COLO829 (cell line): ENCODE results near the gene STMND1.

Experiments
- DNase-seq: peaks from one replicate; pipeline ENCODE4 v3.0.0; 2012; ENCODE audit warnings: low spot score

The STMND1 gene

DNA sequence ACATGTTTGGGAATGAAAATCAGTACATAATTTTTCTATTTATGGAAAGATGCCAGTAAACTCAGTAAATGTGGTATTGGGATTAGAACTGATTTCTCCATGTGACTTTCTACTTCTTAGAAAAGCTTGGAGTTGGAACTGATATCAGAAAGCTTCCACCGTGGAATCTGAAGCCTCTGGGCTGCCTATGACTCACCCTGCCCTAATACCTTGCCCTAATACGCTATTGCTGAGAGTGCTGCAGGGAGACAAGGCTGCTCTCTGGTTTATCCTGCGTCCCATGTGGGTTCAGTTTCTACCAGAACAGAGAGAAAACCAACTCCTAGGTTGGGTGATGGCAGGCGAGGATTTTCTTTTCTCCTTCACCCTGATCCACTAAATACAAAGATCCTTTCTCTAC lies 3.3 kb upstream of the STMND1 start:
- peak; percentile 64 for DNase-seq

DNA sequence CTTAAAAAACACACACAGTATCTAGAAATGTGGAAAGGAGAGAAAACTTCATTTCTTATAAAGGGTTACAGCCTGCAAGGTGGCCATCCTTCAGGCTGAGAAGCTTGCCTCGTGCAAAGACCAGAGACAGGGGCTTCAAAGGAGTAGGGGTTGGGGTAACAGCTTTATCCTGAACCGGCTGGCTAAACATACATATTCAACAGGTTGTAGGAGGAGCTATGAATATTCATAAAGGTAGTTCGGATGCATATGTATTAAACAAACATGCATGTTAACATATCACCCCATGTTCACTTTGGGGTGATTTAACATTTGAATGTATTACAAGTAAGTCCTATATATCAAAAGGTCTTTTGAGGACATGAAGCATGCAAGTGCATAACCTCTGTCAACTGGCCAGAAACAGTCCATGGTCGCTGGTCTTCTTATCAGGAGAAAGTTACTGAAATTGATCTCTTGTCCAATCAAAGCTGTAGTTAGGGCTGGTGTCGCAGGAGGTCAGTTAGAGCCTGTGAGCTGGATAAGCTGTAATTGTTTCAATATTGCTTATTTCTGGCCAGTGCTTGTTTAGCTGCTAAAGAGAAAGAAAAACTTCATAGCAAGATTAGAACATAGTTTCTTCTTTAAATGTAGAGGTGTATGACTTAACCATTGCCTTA lies 2.3 kb upstream of the STMND1 start:
- DNase-seq: no peak

DNA sequence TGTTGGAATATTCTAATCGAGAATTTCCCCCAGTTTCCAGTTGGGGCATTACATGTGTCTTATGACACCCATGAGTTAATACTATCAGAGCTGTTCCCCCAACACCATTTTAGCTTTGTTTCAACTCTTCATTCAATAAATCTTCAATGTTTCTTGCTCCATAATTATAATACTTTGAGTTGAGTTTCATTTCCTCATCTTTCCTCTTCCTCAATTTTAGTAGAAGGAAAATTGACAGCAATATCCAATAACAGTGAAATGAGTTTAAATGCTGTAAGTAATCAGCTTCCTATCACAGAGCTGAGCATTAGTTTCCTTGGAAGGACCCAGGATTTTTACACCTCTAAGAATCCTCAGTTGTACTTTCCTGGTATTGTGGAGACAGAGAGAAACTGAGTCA lies 1.0 kb upstream of the STMND1 start:
- DNase-seq: no peak

DNA sequence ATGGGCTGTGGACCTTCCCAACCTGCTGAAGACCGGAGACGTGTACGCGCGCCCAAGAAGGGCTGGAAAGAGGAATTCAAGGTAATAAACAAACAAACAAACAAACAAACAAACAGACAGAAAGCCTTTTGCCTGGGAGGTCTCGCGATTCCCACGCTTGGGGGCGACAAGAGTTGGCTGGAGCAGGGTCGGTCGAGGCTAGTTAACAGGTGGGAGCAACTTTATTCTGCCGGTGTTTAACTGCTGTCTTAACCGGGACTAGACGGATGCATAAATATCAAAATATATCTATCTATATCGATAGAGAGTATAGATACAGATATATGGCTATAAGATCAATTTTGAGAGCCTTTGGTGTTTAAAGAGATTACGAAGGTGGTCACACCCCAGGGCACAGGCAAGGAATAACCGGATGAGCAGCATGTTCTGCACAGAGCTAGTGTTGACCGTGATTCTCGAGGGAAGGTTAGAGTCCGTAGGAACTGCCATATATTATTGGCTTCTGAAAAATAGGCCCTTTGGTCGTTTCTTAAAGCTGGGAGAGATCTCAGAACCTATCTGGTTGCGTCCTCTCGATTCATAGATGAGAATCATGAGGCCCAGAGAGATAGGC lies 514 bp downstream of the STMND1 start:
- DNase-seq: no peak

DNA sequence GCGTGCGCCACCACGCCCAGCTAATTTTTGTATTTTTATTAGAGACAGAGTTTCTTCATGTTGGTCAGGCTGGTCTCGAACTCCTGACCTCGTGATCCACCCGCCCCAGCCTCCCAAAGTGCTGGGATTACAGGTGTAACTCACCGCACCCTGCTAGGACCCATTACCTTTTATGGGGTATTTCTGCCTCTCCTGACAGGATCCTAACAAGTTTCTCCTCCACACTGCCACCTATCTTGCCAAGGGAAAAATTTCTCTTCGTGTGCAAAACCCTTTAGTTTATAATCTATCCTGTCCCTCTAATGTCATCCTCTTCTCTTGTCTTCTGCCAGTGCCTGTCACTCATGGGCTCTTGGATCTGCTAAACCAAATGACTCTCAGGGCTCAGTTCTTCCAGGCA lies 1.9 kb downstream of the STMND1 start:
- no peak for DNase-seq

DNA sequence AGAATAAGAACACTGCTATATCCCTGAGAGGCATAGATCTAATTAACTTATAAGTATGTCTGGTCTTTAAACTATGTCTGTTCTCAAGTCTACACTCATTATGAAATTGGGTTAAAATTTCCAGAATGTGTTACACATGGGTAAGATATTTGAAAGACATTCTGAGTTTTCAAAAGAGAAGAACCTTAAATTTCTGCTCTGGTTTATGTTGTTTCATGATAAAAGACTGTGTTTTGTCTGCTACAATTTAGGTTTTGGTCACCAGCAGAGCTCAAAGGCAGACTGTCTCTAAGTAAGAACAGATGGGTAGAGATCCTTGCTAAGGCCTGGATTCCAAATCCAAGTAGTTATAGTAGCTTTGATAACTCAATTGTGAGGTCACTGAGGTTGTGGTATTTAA lies 6.0 kb downstream of the STMND1 start:
- DNase-seq: no peak

DNA sequence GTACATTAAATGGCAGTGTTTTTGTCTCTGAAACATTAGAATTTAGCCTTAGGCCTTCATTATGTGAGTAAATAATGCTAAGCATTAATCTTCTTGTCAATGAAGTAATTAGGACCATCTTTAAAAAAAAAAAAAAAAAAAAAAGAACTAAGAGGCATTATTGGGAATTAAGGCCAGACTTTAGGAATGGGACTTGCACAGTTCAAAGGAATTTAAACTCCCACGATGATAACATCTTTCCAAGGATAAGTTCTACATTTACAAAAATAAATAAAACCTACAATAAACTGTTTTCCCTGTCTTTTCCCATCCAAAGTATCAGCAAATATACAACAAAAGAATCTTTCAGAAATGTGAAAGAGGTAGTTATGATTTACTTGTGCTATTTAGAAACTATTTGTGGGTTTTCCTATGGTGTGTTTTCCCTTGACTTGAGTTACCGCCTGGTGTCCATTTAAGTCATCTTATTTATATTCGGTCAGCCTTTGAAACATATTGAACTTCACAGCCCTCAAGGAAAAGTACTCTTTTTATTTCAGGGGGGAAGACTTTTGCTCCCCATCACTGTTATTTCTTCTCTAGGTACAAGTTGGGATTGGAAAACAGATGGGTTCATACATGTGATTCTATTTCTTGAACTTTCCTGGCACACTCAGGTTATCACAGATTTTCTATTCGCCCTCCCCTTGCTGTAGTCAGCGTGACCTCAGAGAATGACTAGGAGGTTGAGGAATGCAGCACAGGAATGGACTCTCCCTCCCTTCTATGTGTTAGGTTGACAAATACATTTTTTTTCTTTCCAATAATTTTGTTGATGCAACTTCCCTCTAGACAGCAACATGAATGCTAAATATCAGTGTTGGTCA lies 13.6 kb downstream of the STMND1 start:
- DNase-seq: peak; percentile 46

DNA sequence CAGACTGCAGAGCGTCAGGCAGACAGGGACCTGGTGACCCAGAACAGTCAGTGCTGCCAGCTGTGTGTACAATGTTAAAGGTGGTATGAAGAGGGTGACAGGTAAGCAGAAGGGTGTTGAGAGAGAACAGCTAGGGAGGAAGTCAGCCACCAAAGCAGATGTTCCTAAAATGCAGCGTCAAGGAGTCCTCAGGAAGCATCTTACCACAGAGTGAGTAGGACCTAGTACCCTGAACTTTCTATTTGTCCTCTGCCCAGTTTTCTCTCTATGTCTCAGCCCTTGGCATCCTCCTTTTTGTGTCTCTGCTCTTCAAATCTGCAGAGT lies 14.2 kb downstream of the STMND1 start:
- no peak for DNase-seq

DNA sequence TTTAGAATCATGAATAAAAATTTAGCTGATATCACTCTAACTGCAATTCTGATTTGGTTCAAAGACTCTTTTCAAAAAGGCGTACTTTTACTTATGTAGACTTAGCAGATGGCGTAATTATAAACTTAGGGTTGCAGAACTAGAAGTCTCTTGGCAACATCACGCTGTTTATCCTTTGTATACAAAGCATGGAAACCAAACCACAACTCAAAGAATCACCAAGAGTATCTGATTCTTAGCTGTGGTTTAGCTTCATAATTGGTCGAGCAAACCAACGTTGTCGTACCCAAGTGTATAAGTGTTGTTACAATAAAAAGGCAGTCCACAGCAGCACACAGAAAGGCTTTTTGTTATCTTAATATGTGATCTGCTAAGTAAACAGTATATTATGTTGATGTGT lies 18.2 kb downstream of the STMND1 start:
- DNase-seq: no peak

DNA sequence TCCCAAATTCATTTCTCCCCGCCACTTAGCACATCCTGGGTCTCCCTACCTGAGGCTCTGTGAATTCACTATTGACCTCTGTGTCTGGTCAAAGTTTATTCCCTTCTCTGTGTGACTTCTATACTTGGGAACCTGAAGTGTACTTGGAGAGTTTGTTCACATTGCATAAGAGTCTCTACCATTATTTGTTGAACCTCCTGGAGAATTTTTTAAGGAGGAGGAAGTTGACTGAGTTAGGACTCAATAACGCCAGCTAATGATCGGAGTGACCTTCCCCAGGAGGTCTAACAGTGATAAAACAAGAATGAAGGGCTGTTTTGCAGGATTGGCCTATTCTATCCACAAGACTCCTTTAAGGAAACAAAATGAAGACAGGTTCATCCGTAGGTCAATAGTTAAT lies 23.6 kb downstream of the STMND1 start:
- no peak for DNase-seq

DNA sequence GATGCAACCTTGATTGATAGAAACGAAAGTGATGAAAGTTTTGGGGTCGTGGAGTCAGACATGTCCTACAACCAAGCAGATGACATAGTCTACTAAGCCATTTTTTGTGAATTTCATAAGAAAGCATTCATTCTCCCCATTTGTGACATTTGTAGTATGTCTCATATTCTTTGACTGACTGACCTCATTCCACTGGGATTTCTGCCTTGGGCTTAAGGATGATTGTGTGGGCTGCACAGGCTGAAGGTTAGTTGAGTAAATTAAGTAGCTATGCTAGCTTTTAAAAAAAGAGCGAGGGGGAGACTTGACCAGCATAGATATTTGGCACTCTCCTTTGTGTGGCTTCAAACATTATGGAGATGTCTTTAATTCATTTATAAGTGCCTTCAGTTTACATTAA lies 28.9 kb downstream of the STMND1 start:
- DNase-seq: no peak

DNA sequence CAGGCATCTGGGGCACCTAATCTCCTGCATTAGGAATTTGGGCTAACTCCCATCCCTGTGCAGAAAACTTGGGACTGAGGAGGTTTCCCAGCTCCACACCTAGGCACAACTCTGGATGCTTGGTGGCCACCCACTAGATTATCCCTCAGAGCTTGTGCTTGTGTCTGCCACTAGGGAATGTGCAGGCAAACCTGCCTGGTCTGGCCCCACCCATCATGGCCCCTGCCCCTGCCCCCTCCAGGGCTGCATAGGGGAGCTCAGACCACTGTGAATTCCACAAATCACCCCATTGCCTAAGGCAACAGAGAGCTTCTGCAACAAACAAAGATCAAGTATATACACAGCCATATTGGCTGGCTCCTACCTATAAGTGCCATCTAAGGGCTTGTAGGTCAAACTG lies 31.1 kb downstream of the STMND1 start:
- DNase-seq: no peak

DNA sequence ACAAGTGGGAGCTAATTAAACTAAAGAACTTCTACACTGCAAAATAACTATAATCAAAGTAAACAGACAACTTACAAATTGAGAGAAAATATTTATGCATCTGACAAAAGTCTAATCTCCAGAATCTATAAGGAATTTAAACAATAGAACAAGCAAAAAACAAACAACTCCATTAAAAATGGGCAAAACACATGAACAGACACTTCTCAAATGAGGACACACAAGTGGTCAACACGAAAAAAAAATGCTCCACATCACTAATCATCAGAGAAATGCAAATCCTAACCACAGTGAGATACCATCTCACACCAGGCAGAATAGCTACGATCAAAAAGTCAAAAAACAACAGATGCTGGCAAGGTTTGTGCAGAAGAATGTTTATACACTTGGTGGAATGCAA lies 36.2 kb downstream of the STMND1 start:
- DNase-seq: no peak

DNA sequence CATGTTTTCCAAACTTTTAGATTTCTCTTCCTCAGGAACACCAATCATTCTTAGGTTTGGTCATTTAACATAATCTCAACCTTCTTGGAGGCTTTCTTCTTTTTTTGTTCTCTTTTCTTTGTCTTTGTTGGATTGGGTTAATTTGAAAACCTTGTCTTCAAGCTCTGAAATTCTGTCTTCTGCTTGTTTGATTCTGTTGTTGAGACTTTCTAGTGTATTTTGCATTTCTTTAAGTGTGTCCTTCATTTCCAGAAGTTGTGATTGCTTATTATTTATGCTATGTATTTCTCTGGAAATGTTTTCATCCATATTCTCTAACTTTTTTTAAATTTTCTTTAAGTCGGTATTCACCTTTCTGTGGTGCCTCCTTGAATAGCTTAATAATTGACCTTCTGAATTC lies 42.2 kb downstream of the STMND1 start:
- DNase-seq: no peak

DNA sequence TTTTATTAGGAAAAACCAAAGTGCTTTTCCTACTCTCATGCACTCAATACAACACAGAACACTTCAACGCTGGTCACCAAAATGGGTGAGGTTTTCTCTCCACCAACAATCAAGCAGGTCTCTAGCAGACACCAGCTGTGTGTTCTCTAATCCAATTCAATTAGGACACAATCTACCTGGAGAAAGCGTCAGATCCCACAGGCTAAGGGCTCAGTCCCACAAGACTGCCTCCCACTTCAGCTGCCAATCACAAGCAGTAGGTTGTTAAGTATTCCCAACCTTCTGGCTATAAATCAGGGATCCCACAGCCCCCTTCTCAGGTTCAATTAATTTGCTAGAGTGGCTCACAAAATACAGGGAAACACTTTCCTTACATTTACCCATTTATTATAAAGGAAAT lies 47.7 kb downstream of the STMND1 start:
- no peak for DNase-seq

DNA sequence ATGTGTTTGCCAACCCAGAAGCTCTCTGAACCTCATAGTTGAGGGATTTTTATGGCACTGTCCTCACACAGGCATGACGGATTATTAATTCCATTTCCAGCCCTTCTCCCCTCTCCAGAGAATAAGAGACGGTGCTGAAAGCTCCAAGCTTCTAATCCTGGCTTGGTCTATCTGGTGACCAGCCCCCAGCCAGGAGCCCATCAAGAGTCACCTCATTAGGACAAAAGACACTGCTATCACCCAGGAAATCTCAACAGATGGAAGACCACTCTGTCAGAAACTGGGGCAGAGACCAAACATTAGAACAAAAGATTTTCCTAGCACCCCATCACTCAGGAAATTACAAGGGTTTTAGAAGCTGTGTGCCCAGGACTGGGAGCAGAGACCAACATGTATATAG lies 48.2 kb downstream of the STMND1 start:
- DNase-seq: no peak

DNA sequence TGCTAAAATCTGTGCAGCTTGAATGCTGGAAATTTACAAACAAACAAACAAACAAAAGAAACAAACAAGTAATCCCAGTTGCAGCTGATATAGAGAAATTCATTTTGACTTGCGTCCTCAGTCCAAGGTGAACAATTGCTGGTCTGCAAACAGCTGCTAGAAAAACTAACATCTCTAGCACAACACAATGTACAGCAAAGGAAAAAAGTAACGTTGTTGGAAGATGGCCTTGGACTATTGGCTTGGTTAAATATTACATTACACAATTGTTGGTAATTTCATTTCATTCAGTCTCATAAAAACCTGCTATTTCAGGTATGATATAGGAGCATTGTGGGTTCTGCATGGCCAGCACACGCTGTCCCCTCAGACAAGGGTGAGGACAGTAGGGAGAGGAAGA lies 50.0 kb downstream of the STMND1 start:
- no peak for DNase-seq

DNA sequence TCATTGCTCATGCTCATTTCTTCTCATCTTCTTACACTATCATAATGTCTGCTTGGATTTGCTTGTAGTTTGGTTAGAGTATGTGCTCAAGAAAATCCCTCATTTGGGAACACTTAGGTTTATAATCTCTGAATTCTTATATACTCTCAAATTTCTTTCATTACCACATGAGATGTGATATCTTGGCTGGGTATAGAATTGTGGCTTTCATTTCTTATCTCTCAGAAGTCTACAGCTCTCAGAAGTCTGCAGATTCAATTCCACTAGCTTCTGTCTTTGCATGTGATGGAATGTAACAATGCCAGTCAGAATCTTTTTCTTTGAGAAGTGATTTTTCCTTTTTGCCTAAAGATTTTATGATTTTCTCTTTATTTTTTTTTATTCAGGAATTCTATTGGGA lies 50.9 kb downstream of the STMND1 start:
- DNase-seq: no peak

DNA sequence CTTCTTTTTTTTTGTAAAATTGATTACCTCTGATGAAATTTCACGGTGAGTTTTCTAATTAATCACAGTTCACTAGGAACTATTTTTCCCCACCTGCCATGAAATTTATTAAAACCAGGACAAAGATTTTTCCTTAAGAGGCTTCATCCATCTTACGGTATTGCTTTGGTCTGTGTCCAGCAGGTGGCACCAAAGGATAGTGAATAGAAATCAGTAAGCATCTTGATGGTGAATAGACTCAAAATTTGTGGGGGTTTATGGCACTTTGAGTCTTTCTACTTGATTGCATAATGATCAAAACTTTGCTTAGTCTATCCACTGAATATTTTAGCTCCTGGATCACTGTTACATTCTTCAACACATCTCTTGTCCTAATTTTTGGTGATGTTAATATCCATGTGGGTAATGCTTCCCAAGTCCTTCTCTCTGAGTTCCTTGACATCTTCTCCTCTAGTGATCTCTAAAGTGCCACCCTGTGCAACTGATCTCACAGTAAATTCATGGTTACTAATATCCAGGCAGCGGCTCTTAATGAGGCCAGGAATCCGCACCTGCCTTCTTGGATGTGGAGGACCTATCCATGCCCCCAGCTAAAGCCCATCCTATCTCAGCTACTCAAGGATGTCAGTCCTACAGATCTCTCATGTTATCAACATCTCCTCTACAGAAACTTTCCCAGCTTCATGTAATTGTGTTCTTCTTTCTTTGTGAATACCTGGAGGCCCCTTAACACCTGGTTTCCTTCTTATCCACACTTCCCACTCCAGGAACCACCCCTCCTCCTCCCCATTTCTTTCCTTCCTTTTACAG lies 54.5 kb downstream of the STMND1 start:
- DNase-seq: peak; percentile 65

DNA sequence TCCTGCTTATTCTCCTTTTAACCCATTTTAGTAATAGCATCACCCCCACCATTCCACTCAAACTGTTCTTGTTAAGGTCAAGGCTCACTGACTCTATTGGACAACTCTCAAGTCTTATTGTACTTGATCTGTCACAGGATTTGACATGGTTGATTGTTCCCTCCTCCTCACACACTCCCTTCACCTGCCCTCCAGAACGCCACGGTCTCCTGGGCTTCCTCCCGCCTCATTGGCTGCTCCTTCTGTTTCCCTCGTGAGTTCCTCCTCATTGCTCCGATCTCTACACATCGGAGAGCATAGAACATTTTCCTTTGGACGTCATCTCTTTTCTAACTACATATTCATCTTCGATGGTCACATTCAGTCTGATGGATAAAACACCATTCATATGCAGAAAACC lies 55.1 kb downstream of the STMND1 start:
- DNase-seq: no peak

DNA sequence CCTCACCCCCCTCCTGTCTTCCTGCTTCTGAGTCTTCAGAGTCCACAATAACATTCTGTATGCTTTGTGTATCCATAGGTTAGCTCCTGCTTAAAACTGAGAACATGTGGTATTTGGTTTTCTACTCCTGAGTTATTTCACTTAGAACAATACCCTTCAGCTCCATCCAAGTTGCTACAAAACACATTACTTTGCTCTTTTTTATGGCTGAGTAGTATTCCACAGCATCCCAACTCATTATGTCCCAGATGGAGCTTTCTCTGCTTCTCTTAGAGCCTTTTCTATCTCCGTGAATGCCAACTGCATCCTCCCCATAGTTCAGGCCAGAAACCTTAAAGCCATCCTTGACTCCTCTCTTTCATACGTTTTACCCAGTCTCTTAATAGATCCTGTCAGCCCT lies 55.8 kb downstream of the STMND1 start:
- no peak for DNase-seq

DNA sequence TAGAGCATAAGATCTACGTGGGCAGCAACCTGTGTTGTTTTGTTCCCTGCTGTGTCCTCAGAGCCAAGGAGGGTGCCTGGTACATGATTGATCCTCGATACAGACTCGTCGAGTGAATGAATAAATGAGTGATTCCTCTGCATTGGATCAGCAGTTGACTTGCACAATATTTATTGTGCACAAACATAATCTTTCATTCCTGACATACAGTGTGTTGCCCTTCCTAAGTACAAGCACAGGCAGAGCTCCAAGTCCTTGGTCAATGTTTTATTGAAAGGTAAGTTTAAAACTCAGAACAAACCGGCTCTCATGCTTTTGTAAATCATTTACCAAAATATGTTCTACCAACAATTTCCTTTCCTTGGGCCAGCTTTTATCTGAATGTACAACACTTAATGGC lies 57.4 kb downstream of the STMND1 start:
- DNase-seq: no peak

DNA sequence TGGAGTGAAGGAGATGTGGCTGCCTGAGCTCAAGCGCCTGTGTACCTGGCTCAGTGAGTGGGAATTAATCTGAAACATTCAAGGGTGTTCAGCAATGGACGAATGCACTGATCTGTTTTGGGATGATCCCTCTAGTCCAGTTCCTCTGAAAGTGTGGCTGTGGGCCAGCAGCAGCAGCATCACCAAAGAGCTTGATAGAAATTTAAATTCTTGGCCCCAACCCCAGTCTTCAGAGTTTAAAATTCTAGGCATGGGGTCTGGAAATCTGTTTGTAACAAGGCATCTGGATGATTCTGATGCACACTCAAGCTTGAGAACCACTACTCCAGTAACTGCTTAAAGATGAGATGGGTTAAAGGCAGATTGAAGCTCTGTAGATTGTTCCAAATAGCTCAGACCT lies 59.2 kb downstream of the STMND1 start:
- no peak for DNase-seq
